Measurements from ENCODE around the gene TADA2A.

GRCh38 chr17:37391146-37391545 lies 15.5 kb upstream of the TADA2A start:
- TF ChIP-seq, protein P1, sequence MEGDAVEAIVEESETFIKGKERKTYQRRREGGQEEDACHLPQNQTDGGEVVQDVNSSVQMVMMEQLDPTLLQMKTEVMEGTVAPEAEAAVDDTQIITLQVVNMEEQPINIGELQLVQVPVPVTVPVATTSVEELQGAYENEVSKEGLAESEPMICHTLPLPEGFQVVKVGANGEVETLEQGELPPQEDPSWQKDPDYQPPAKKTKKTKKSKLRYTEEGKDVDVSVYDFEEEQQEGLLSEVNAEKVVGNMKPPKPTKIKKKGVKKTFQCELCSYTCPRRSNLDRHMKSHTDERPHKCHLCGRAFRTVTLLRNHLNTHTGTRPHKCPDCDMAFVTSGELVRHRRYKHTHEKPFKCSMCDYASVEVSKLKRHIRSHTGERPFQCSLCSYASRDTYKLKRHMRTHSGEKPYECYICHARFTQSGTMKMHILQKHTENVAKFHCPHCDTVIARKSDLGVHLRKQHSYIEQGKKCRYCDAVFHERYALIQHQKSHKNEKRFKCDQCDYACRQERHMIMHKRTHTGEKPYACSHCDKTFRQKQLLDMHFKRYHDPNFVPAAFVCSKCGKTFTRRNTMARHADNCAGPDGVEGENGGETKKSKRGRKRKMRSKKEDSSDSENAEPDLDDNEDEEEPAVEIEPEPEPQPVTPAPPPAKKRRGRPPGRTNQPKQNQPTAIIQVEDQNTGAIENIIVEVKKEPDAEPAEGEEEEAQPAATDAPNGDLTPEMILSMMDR (IDR thresholded peaks at IDR 0.05), result no peak
- TF ChIP-seq POLR2AphosphoS5 (IDR thresholded peaks at IDR 0.05) (no peak), POLR2A (IDR thresholded peaks at IDR 0.05) (no peak), EP300 (IDR thresholded peaks at IDR 0.05) (no peak)

Measured in suprapubic skin (tissue), 4 donors.